Subcutaneous adipose tissue (tissue), 4 donors: ENCODE results near the gene ABCF2. TPM values are rescaled to one million over a fixed set of nuclear protein-coding genes. Genes with fewer than 3 reads are reported as not detected.

Source experiments
- total RNA-seq, 4 donors: library from RNA; depleted of rRNA; stranded (reverse); fragments of >200 nt; gene quantifications; one replicate each; pipeline ENCODE4 v1.1.0, GENCODE V29; 2016
- TF ChIP-seq, protein P1 (sequence below): fragments of 450-650 bp; IDR thresholded peaks from one replicate; pipeline ENCODE4 v1.5.1; 2016; ENCODE audit warnings: low read depth, mild to moderate bottlenecking, control low read depth, antibody characterized with exemption, moderate library complexity

Gene ABCF2
- total RNA-seq = 10 to 100 TPM; 21.2 to 34.7 (median 29.3) TPM

DNA sequence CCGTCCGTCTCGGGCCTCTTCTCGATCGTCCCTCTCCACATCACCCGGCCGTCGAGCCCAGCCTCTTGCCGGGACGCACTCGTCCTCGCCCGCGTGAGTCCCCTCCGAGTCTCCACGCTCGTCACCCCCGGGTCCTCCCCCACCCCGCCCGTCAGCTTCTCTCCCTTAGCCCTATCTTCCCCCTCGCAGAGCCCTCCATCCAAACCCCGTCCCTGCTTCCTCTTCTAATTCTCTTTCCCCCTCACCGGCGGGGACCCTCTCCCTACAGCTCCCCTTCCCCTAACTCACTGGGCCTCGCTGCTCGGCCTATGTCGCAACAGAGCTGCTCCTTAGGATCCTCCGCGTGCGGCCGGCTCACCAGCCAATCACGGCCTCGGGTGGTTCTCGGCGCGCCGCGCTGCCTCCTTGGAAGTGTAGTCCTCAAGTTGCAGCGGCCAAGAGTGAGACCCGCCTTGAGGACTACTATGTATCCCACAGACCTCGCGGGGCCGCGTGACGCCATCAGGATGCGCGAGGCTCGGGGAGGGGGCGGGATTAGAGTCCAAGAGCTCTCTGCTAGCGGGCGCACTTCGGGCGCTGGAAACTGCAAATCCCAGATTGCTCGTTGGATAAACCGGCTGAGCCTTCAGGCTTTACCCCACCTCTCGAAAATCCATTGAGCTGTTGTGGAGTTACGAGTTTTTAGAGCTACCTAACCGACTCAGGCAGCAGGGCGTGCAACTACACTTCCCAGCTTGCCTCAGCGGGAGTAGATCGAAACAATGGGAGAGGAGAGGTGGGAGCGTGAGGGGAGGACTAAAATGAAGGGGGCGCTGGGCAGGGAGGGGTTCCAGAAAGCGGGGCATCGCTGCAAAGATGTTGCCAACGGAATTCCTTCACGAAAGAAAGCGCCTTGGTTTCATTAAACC lies at the start of gene ABCF2:
Gene ABCF2, minus strand, starts transcription at position 331 of the 908 bp plus-strand sequence. CDS start 747 bp downstream, outside the sequence.
- TF ChIP-seq, protein P1, sequence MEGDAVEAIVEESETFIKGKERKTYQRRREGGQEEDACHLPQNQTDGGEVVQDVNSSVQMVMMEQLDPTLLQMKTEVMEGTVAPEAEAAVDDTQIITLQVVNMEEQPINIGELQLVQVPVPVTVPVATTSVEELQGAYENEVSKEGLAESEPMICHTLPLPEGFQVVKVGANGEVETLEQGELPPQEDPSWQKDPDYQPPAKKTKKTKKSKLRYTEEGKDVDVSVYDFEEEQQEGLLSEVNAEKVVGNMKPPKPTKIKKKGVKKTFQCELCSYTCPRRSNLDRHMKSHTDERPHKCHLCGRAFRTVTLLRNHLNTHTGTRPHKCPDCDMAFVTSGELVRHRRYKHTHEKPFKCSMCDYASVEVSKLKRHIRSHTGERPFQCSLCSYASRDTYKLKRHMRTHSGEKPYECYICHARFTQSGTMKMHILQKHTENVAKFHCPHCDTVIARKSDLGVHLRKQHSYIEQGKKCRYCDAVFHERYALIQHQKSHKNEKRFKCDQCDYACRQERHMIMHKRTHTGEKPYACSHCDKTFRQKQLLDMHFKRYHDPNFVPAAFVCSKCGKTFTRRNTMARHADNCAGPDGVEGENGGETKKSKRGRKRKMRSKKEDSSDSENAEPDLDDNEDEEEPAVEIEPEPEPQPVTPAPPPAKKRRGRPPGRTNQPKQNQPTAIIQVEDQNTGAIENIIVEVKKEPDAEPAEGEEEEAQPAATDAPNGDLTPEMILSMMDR = no peak

- TF ChIP-seq, protein P1 = no peak
These were observed 49.0 kb upstream of the ABCF2 start for GRCh38 chr7:151275813-151276577.

- TF ChIP-seq, protein P1 = no peak
These were observed 48.2 kb upstream of the ABCF2 start for GRCh38 chr7:151274936-151275812.

DNA sequence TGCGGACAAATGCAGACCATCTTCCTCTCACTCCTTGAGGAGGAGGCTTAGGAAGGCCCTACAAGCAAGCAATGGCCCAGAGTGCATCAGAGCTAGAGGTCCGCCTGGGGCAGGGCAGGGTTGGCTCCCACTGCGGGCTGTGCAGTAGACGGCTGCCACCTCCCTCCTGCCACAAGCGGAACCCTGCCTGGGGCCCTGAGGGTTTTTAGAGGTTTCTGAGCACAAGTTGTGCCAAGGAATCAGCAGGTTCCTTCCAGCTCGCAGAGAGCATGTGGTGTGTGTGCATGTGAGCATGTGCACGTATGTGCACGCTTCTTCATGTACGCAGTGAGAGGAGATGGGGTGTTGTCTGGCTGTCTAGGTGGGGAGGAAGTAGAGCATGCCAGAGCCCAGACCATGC lies 47.4 kb upstream of the ABCF2 start:
- TF ChIP-seq, protein P1 = no peak

DNA sequence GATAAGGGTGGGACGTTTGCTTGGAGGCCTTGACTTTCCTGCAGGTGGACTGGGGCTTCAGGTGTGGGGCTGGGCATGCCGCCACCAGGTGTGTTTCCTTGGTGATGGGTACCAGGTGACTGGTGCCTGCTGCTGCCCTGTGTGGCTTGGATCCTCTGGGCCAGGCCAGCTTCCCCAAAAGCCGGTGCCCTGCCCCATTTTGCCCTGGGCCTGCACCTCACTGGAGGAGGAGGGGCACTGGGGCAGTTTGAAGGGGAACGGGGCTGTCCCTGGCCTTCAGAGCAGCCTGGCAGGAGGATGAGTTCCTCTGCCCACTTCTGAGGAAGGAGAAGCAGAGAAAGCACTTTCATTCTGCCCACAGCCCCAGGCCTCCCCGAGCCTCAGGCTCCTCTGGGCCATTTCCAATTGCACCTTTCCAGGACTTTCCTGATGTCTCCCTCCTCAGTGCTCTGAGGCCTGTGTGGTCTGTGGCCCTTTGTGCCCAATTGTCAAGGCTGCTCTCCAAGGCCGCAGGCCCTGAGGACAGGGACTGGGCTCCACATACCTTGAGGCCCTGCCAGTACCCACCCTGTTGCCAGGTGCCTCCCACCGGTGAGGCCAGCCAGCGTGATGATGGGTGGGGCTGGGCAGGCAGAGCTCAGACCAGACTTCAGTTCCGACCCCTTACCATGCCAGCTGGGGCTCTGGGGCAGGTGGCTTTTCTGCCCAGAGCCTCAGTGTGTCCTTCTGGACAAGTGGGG lies 46.8 kb upstream of the ABCF2 start:
- TF ChIP-seq, protein P1 = no peak

DNA sequence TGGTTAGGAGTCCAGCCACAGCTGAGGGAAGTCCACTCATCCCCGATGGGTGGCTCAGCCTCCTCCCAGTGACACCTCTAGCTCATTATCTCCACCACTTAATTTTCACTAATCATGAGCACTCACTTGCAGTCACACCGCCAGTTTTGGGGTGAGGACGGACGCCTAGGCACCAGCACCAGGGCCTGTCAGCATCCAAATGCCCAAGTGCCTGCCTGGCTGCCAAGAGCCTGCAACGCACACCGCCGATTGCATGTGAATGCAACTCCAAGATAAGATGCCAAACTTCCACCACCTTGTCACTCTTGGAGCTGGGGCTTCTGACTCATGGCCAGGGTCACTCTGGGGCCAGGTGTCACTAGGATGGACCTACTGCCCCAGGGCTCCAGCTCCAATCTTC lies 45.9 kb upstream of the ABCF2 start:
- TF ChIP-seq, protein P1 = no peak
